Ishikawa (cell line): ENCODE results near the gene NGF.

Experiments
- CEBPB ChIP-seq: IDR thresholded peaks from 2 replicates; pipeline ENCODE4 v1.6.1; 2012
- CREB1 ChIP-seq: IDR thresholded peaks from 2 replicates; pipeline ENCODE4 v1.6.1; 2012; ENCODE audit warnings: low read depth
- EGR1 ChIP-seq: IDR thresholded peaks from 2 replicates; pipeline ENCODE4 v1.6.1; 2012
- EP300 ChIP-seq: IDR thresholded peaks from 2 replicates; pipeline ENCODE4 v1.6.1; 2012; ENCODE audit warnings: borderline replicate concordance
- FOXM1 ChIP-seq: IDR thresholded peaks from 2 replicates; pipeline ENCODE4 v1.6.1; 2012; ENCODE audit warnings: low read depth, borderline replicate concordance
- MAX ChIP-seq: IDR thresholded peaks from 2 replicates; pipeline ENCODE4 v1.6.1; 2012
- NFIC ChIP-seq: IDR thresholded peaks from 2 replicates; pipeline ENCODE4 v1.6.1; 2012
- RAD21 ChIP-seq: IDR thresholded peaks from 2 replicates; pipeline ENCODE4 v1.6.1; 2012; ENCODE audit warnings: low read depth
- TAF1 ChIP-seq: IDR thresholded peaks from 2 replicates; pipeline ENCODE4 v1.6.1; 2012; ENCODE audit warnings: low read depth, mild to moderate bottlenecking
- TCF12 ChIP-seq: IDR thresholded peaks from 2 replicates; pipeline ENCODE4 v1.6.1; 2012; ENCODE audit warnings: low read depth
- TEAD4 ChIP-seq: IDR thresholded peaks from 2 replicates; pipeline ENCODE4 v1.6.1; 2012
- YY1 ChIP-seq: IDR thresholded peaks from 2 replicates; pipeline ENCODE4 v1.6.1; 2012; ENCODE audit warnings: low read depth
- ZBTB7A ChIP-seq: IDR thresholded peaks from 2 replicates; pipeline ENCODE4 v1.6.1; 2012; ENCODE audit warnings: low read depth
- TF ChIP-seq, protein P1 (sequence below): IDR thresholded peaks from 2 replicates; pipeline ENCODE4 v1.6.1; 2012; ENCODE audit warnings: low read depth, mild to moderate bottlenecking
- TF ChIP-seq, protein P2 (sequence below): IDR thresholded peaks from 2 replicates; pipeline ENCODE4 v1.6.1; 2012

Gene NGF

GRCh38 chr1:115239148-115239422 lies 99.0 kb downstream of the NGF start:
- TF ChIP-seq YY1 (no peak), MAX (no peak), RAD21 (no peak), NFIC (no peak), CREB1 (no peak), FOXM1 (no peak), ZBTB7A (no peak), CEBPB (no peak), EP300 (no peak), EGR1 (no peak), TCF12 (no peak), TAF1 (no peak), TEAD4 (no peak)
- TF ChIP-seq, protein P1, sequence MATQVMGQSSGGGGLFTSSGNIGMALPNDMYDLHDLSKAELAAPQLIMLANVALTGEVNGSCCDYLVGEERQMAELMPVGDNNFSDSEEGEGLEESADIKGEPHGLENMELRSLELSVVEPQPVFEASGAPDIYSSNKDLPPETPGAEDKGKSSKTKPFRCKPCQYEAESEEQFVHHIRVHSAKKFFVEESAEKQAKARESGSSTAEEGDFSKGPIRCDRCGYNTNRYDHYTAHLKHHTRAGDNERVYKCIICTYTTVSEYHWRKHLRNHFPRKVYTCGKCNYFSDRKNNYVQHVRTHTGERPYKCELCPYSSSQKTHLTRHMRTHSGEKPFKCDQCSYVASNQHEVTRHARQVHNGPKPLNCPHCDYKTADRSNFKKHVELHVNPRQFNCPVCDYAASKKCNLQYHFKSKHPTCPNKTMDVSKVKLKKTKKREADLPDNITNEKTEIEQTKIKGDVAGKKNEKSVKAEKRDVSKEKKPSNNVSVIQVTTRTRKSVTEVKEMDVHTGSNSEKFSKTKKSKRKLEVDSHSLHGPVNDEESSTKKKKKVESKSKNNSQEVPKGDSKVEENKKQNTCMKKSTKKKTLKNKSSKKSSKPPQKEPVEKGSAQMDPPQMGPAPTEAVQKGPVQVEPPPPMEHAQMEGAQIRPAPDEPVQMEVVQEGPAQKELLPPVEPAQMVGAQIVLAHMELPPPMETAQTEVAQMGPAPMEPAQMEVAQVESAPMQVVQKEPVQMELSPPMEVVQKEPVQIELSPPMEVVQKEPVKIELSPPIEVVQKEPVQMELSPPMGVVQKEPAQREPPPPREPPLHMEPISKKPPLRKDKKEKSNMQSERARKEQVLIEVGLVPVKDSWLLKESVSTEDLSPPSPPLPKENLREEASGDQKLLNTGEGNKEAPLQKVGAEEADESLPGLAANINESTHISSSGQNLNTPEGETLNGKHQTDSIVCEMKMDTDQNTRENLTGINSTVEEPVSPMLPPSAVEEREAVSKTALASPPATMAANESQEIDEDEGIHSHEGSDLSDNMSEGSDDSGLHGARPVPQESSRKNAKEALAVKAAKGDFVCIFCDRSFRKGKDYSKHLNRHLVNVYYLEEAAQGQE = no peak
- TF ChIP-seq, protein P2, sequence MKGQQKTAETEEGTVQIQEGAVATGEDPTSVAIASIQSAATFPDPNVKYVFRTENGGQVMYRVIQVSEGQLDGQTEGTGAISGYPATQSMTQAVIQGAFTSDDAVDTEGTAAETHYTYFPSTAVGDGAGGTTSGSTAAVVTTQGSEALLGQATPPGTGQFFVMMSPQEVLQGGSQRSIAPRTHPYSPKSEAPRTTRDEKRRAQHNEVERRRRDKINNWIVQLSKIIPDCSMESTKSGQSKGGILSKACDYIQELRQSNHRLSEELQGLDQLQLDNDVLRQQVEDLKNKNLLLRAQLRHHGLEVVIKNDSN = no peak

GRCh38 chr1:115238336-115239147 lies 99.5 kb downstream of the NGF start:
- TF ChIP-seq YY1 = no peak
- no peak for TF ChIP-seq EP300
- TF ChIP-seq TAF1 = no peak
- no peak for TF ChIP-seq ZBTB7A
- TF ChIP-seq TCF12 = no peak
- TF ChIP-seq, protein P1 = no peak
- no peak for TF ChIP-seq NFIC
- TF ChIP-seq EGR1 = no peak
- no peak for TF ChIP-seq CREB1
- no peak for TF ChIP-seq MAX
- TF ChIP-seq RAD21 = no peak
- no peak for TF ChIP-seq FOXM1
- TF ChIP-seq, protein P2 = no peak
- no peak for TF ChIP-seq CEBPB
- TF ChIP-seq TEAD4 = no peak

DNA sequence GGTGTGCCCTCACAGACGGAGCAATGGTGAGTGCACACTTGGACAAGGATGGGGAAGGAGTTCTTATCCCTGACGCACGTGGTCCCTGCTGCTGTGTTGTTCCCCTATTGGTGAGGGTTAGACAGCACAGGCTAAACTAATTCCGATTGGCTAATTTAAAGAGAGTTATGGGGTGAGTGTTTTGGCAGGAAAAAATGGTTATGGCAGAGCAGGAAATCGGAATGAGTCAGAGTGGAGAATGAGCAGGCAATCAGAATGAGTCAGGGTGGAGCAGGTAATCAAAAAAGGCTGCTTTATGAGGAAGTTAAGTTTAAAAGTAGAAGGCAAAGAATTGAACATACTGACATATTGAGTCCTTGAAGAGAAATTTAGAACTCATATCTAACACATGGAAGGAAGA lies 100.5 kb downstream of the NGF start:
- TF ChIP-seq CREB1 (no peak), EGR1 (no peak), TEAD4 (no peak), FOXM1 (no peak), CEBPB (no peak), RAD21 (no peak), TCF12 (no peak), NFIC (no peak), TAF1 (no peak), MAX (no peak), EP300 (no peak), YY1 (no peak), ZBTB7A (no peak)
- TF ChIP-seq, protein P1 = no peak
- TF ChIP-seq, protein P2 = no peak

- TF ChIP-seq YY1 (no peak), RAD21 (no peak), EP300 (no peak), TEAD4 (no peak), MAX (no peak), CEBPB (no peak), ZBTB7A (no peak), CREB1 (no peak), EGR1 (no peak), TCF12 (no peak), NFIC (no peak), FOXM1 (no peak), TAF1 (no peak)
- TF ChIP-seq, protein P1 = no peak
- TF ChIP-seq, protein P2 = no peak
Measured at GRCh38 chr1:115237023-115237422, 101.0 kb downstream of the NGF start.
